Tibial nerve (tissue), 4 donors: ENCODE results near the gene RNF157. TPM values are rescaled to one million over a fixed set of nuclear protein-coding genes. Genes with fewer than 3 reads are reported as not detected.

Experiments
- DNase-seq, 2 donors: peaks; one replicate each; pipeline ENCODE4 v3.0.0-alpha.2; 2019; ENCODE audit warnings: low spot score in 2 of 2
- H3K27ac ChIP-seq, 4 donors: fragments of 200-600 bp; sonication (generic) in 3 of 4; one replicate each; pipeline ENCODE4 v1.5.1; 2017 to 2019; ENCODE audit warnings: mild to moderate bottlenecking in 1 of 4
- H3K27me3 ChIP-seq, 2 donors: fragments of 200-600 bp; sonication (generic) in 1 of 2; one replicate each; pipeline versions ENCODE4 v1.5.1 to v1.6.0; 2017 to 2019
- H3K36me3 ChIP-seq, 3 donors: fragments of 200-600 bp; sonication (generic); one replicate each; pipeline ENCODE4 v1.5.1; 2018 to 2019
- H3K4me1 ChIP-seq, 4 donors: fragments of 200-600 bp; sonication (generic) in 3 of 4; one replicate each; pipeline ENCODE4 v1.5.1; 2017 to 2019
- H3K4me3 ChIP-seq, 4 donors: fragments of 200-600 bp; sonication (generic) in 3 of 4; one replicate each; pipeline ENCODE4 v1.5.1; 2017 to 2019; ENCODE audit warnings: mild to moderate bottlenecking in 1 of 4, moderate library complexity in 1 of 4
- H3K9me3 ChIP-seq, 4 donors: fragments of 200-600 bp; sonication (generic) in 3 of 4; one replicate each; pipeline ENCODE4 v1.5.1; 2017 to 2019
- CTCF ChIP-seq, 5 experiments: fragments of 200-600 bp in 3 of 5; fragments of 450-650 bp in 2 of 5; sonication (generic) in 3 of 5; IDR thresholded peaks; one replicate each; pipeline ENCODE4 v1.5.1; 2016 to 2019; ENCODE audit warnings: antibody characterized with exemption in 5 of 5, mild to moderate bottlenecking in 3 of 5, moderate library complexity in 2 of 5
- EP300 ChIP-seq, 2 donors: sonication (generic); formaldehyde crosslinking; IDR thresholded peaks; one replicate each; pipeline ENCODE4 v1.6.1; 2017; ENCODE audit warnings: antibody characterized with exemption in 2 of 2, mild to moderate bottlenecking in 1 of 2
- POLR2A ChIP-seq, 2 donors: fragments of 450-650 bp; IDR thresholded peaks; one replicate each; pipeline ENCODE4 v1.6.1; 2017; ENCODE audit warnings: antibody characterized with exemption in 2 of 2, mild to moderate bottlenecking in 2 of 2, moderate library complexity in 2 of 2
- WGBS, 2 donors: methylation state at CpG; one replicate each; pipeline ENCODE4 v1.1.5; 2018; 5-methylcytosine and 5-hydroxymethylcytosine counted together
- total RNA-seq, 4 donors: library from RNA; depleted of rRNA; stranded (reverse); fragments of >200 nt; gene quantifications; one replicate each; pipeline ENCODE4 v1.1.0, GENCODE V29; 2016

RNF157 gene
- total RNA-seq, 4 donors from 2014 or later = 11.1 to 18.9 (median 15.2) TPM

- Histone ChIP-seq H3K9me3 (no peaks in the 10 kb centered on the region), H3K4me3 (no peak overlapping the region), H3K27me3 (no peaks in the 10 kb centered on the region), H3K36me3 (peaks cover 0 to 48% (median 0%) of the 10 kb centered on the region in 3 donors), H3K4me1 (peaks cover 0 to 10% (median 0%) of the 10 kb centered on the region in 4 donors), H3K27ac (peak overlapping the region in 1 of 4 donors; percentile 37)
- no peak for DNase-seq
- TF ChIP-seq CTCF (IDR thresholded peaks at IDR 0.05) = no peak
- TF ChIP-seq EP300 (IDR thresholded peaks at IDR 0.05) = no peak
- WGBS, 2 donors = 84 to 86% methylated on average over 9 of the region's 9 CpGs
These were observed 87.1 kb downstream of the RNF157 start for GRCh38 chr17:76153202-76153601.

GRCh38 chr17:76152591-76152990, 87.7 kb downstream of the RNF157 start:
- Histone ChIP-seq H3K36me3 (peaks cover 0 to 42% (median 0%) of the 10 kb centered on the region in 3 donors), H3K27me3 (no peaks in the 10 kb centered on the region), H3K9me3 (no peaks in the 10 kb centered on the region), H3K4me1 (peaks cover 0 to 10% (median 0%) of the 10 kb centered on the region in 4 donors), H3K27ac (no peak overlapping the region), H3K4me3 (no peak overlapping the region)
- 70 to 74% methylated on average over 7 of the region's 7 CpGs for WGBS, 2 donors
- TF ChIP-seq CTCF (IDR thresholded peaks at IDR 0.05) (no peak), EP300 (IDR thresholded peaks at IDR 0.05) (no peak), POLR2A (IDR thresholded peaks at IDR 0.05) (no peak)
- DNase-seq = no peak

- no peak for DNase-seq
- Histone ChIP-seq H3K4me1 (peaks cover 0 to 10% (median 0%) of the 10 kb centered on the region in 4 donors), H3K4me3 (no peak overlapping the region), H3K27ac (no peak overlapping the region), H3K9me3 (no peaks in the 10 kb centered on the region), H3K36me3 (peaks cover 0 to 39% (median 0%) of the 10 kb centered on the region in 3 donors), H3K27me3 (no peaks in the 10 kb centered on the region)
- 93 to 94% methylated on average over 8 of the region's 8 CpGs for WGBS, 2 donors
- TF ChIP-seq POLR2A (IDR thresholded peaks at IDR 0.05) (no peak), CTCF (IDR thresholded peaks at IDR 0.05) (no peak), EP300 (IDR thresholded peaks at IDR 0.05) (no peak)
These were observed 88.3 kb downstream of the RNF157 start for GRCh38 chr17:76151896-76152454.

- Histone ChIP-seq H3K36me3 (peaks cover 0 to 37% (median 0%) of the 10 kb centered on the region in 3 donors), H3K4me3 (no peak overlapping the region), H3K4me1 (peaks cover 0 to 10% (median 2%) of the 10 kb centered on the region in 4 donors), H3K9me3 (no peaks in the 10 kb centered on the region), H3K27me3 (no peaks in the 10 kb centered on the region), H3K27ac (peak overlapping the region in 2 of 4 donors; percentile 40 to 48)
- WGBS, 2 donors = 83 to 86% methylated on average over 23 of the region's 23 CpGs
- no peak for DNase-seq
- no peak for TF ChIP-seq POLR2A (IDR thresholded peaks at IDR 0.05)
- no peak for TF ChIP-seq CTCF (IDR thresholded peaks at IDR 0.05)
- no peak for TF ChIP-seq EP300 (IDR thresholded peaks at IDR 0.05)
These were observed 89.3 kb downstream of the RNF157 start for GRCh38 chr17:76150712-76151622.

GRCh38 chr17:76149214-76149613, 91.1 kb downstream of the RNF157 start:
- no peak overlapping the region for H3K4me3 ChIP-seq
- H3K27ac ChIP-seq = no peak overlapping the region
- peaks cover 0 to 14% (median 4%) of the 10 kb centered on the region in 4 donors for H3K4me1 ChIP-seq
- no peaks in the 10 kb centered on the region for H3K9me3 ChIP-seq
- TF ChIP-seq EP300 (IDR thresholded peaks at IDR 0.05) = no peak
- WGBS, 2 donors = 92 to 95% methylated on average over 9 to 10 of the region's 10 CpGs
- DNase-seq = no peak
- H3K36me3 ChIP-seq = peaks cover 0 to 26% (median 0%) of the 10 kb centered on the region in 3 donors
- no peaks in the 10 kb centered on the region for H3K27me3 ChIP-seq
